ENCODE measurements around the gene SIL1.

The SIL1 gene

DNA sequence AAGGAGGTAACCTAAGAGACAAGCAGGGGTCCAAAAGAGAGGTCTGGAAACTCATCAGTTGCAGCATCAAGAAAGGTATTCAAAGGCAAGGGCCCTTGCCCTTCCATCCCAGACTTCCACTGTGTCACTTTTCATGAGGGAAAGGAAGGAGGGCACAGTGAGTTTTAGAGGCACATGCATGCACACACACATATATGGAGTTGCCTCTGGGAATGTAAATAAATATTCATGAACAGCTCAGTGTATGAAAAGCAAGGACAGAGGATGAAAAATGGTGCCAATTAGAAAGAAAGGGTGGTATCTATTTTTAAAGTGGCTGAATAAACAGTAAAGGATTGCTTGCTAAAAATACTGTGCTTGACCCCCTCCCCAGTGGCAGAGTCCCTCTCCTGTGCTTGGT is 217.7 kb downstream of the SIL1 start:
- TF ChIP-seq, protein P1, sequence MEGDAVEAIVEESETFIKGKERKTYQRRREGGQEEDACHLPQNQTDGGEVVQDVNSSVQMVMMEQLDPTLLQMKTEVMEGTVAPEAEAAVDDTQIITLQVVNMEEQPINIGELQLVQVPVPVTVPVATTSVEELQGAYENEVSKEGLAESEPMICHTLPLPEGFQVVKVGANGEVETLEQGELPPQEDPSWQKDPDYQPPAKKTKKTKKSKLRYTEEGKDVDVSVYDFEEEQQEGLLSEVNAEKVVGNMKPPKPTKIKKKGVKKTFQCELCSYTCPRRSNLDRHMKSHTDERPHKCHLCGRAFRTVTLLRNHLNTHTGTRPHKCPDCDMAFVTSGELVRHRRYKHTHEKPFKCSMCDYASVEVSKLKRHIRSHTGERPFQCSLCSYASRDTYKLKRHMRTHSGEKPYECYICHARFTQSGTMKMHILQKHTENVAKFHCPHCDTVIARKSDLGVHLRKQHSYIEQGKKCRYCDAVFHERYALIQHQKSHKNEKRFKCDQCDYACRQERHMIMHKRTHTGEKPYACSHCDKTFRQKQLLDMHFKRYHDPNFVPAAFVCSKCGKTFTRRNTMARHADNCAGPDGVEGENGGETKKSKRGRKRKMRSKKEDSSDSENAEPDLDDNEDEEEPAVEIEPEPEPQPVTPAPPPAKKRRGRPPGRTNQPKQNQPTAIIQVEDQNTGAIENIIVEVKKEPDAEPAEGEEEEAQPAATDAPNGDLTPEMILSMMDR (conservative IDR thresholded peaks at IDR 0.05; ENCODE audit: control insufficient read depth, insufficient read depth, low read depth, low read length): no peak
- no peak for DNase-seq (ENCODE audit: low read depth)
- H3K4me3 ChIP-seq (ENCODE audit: control insufficient read depth, low read depth, low read length): no peak overlapping the region

DNA sequence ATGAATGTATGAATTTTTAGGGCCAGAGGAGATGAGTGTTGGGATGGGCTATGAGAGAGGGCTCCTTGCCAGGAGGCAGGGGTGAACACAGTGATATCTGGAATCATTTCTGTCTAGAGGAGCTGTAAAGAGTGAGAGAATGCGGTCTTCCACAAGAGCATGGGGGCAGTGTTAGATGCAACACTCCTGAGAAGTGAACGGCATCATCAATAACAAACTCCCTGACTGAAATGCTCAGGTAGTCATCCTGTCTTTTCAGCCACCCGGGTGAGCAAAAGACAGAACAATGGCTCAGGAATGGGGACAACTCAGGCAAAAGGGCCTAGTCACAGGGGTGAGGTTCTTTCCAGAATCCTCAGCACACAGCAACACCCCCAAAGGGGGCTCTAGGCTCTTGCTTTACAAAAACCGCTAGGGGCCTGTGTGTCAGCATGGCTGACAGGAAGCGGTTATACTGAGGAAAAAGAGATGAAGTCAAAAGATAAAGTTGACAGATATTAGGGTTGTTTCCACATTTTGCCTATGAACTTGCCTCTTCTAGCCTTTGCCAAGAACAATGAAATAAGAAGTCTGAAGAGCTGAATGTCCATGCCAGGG is 218.4 kb downstream of the SIL1 start:
- DNase-seq (ENCODE audit: low read depth): no peak
- no peak overlapping the region for H3K4me3 ChIP-seq (ENCODE audit: control insufficient read depth, low read depth, low read length)
- TF ChIP-seq, protein P1 (conservative IDR thresholded peaks at IDR 0.05; ENCODE audit: control insufficient read depth, insufficient read depth, low read depth, low read length): no peak

DNA sequence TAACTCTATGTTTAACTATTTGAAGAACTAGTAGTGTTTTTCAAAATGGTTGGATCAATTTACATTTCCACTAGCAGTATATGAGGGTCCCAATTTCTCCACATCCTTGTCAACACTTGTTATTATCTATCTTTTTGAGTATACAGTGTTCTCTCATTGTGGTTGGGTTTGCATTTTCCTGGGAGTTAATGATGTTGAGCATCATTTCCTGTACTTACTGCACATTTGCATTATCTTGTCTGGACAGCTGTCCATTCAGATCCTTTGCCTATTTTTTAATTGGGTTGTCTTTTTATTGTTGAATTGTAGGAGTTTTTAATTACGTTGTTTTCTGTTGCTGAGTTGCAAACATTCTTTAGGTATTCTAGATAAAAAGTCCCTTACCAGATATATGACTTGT is 219.6 kb downstream of the SIL1 start:
- TF ChIP-seq, protein P1 (conservative IDR thresholded peaks at IDR 0.05; ENCODE audit: control insufficient read depth, insufficient read depth, low read depth, low read length): no peak
- no peak for DNase-seq (ENCODE audit: low read depth)
- no peak overlapping the region for H3K4me3 ChIP-seq (ENCODE audit: control insufficient read depth, low read depth, low read length)

DNA sequence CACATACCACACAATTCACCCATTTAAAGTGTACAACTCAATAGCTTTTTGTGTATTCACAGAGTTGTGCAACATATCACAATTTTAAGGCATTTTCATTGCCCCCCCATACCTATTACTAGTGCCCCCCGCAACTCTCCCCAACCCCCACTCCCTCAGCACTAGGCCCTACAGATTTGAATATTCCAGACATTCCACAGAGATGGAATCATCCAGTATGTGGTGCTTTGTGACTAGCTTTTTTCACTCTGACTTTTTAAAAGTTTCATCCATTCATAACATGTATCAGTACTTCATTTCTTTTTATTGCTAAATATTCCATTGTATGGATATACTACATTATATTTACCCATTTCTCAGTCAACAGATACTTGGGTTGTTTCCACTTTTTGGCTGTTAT is 220.1 kb downstream of the SIL1 start:
- H3K4me3 ChIP-seq (ENCODE audit: control insufficient read depth, low read depth, low read length): no peak overlapping the region
- DNase-seq (ENCODE audit: low read depth): no peak
- TF ChIP-seq, protein P1 (conservative IDR thresholded peaks at IDR 0.05; ENCODE audit: control insufficient read depth, insufficient read depth, low read depth, low read length): no peak

DNA sequence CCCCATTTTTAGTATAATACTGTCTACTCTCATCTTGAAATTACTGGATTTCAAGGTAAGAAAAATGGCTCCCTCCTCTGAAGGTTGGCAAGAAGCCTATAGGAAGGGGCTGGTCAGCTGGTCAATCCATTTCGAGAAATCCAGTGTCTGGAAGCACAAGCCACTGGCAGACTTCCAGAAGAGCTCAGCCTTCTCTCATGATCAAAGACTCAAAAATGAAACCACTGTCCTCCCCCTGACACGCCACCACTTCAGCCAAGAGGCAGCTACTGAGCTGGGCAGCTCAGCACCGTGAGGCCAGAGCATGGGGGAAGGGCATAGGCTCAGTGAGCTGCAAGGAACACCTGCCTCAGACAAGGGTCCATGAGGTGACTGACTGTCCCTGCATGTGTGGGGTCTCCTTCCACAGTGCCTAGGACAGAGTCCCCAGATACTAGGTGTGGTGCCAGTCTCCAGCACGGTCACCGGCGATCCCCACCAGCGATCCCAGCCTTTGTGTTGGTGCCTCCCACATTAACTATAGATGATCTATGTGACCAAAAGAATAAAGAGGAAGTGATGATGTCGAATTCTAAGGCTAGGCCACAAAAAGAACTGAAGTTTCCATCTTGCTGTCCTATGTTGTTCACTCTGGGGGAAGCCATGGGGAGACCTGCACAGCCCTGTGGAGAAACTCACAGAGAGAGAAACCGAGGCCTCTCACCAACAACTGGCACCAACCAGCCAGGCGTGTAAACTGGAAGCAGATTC is 222.9 kb downstream of the SIL1 start:
- TF ChIP-seq, protein P1 (conservative IDR thresholded peaks at IDR 0.05; ENCODE audit: control insufficient read depth, insufficient read depth, low read depth, low read length): no peak
- peak; percentile 88 for DNase-seq (ENCODE audit: low read depth)
- H3K4me3 ChIP-seq (ENCODE audit: control insufficient read depth, low read depth, low read length): no peak overlapping the region

DNA sequence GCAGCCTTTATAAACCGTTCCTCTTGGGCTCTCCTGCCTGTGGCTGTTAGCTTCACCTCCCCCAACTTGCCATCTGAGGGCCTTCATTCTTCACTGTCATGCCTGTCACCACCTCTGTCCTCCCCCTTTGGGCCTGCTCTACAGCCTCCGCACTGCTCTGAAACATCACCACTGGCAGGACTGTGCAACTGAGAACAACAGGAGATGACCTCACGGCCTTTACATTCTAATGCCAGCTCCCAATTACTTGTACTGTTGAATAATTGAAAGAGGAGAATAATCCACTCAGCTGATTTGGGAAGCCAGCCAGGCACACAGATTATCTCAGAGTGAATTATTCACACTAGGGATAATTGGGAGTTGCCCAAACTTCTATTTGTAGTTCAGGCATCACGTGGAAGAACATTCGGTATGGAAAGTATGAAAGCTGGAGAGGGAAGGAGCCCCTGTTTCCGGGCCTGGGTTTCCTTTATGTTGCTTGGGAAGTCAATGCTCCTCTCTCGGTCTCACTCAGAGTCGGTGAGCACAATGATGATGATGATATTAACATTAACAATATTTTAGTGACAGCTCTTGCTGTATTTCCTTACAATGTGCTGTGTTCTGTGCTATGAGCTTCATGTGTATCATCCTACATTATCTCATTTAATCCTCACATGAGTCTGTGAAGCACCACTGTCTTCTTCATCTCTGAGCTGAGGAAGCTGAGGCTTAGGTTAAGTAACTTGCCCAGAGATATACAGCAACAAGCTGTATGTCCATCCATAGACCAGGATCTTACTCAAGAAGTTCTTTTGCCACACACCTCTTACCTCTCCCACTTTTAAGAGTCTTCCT is 223.7 kb downstream of the SIL1 start:
- peak; percentile 84 for DNase-seq (ENCODE audit: low read depth)
- TF ChIP-seq, protein P1 (conservative IDR thresholded peaks at IDR 0.05; ENCODE audit: control insufficient read depth, insufficient read depth, low read depth, low read length): no peak
- no peak overlapping the region for H3K4me3 ChIP-seq (ENCODE audit: control insufficient read depth, low read depth, low read length)

Data from fibroblast of mammary gland (primary cell).